ENCODE results near the gene PAK1.

GRCh38 chr11:77346906-77347603 is 126.8 kb downstream of the PAK1 start:
- TF ChIP-seq CTCF (IDR thresholded peaks at IDR 0.05), result no peak
- TF ChIP-seq POLR2A (IDR thresholded peaks at IDR 0.05), result no peak
